Measurements from ENCODE around the gene RAB11B.
A peak's percentile ranks its signal among the peaks of the same experiment; 100 is the strongest.
"Not testable (repeated sequence)": the region's sequence is repeated elsewhere in the genome, so short reads cannot be mapped to it uniquely, and the experiment has no call there.

Gene RAB11B

DNA sequence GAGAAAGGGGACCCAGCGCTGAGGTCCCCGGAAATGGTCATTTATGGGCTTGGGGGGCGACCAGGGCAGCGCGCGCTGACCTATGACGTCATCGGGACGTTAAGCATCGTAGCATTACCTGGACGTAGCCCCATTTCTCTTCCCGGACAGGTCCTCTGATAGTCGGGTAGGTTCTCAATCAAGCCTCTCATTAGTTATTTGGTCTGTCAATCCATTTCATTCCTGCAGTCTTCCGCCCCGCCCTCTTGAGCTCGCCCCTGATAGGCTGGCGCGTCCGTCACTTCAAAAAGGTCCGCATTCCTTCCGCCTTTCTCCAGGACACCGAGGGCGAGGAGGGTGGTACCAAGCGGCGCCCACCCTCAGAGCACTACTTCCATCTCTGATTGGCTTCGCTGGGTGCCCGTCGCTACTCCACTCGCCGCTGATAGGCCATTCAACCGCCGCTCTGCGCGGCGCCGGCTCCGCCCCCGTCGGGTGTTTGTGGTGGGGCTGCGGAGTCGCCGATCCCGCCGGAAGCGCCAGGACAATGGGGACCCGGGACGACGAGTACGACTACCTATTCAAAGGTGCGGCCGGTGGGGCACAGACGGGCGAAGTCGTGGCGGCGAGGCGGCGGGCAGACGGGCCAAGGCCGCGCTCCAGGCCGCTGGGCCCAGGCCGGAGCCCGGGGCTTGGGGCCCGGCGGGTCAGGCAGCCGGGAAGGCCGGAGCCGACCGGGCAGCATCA is at the start of gene RAB11B:
TSS of gene RAB11B (plus strand) at position 470 of the 726 bp plus-strand sequence. CDS start at position 527, 57 bp downstream.
- peak within 1 kb of the TSS; percentile 56 for H3K4me3 ChIP-seq (replicated peaks; ENCODE audit: low read depth, low read length)
- TF ChIP-seq, protein P1, sequence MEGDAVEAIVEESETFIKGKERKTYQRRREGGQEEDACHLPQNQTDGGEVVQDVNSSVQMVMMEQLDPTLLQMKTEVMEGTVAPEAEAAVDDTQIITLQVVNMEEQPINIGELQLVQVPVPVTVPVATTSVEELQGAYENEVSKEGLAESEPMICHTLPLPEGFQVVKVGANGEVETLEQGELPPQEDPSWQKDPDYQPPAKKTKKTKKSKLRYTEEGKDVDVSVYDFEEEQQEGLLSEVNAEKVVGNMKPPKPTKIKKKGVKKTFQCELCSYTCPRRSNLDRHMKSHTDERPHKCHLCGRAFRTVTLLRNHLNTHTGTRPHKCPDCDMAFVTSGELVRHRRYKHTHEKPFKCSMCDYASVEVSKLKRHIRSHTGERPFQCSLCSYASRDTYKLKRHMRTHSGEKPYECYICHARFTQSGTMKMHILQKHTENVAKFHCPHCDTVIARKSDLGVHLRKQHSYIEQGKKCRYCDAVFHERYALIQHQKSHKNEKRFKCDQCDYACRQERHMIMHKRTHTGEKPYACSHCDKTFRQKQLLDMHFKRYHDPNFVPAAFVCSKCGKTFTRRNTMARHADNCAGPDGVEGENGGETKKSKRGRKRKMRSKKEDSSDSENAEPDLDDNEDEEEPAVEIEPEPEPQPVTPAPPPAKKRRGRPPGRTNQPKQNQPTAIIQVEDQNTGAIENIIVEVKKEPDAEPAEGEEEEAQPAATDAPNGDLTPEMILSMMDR (IDR thresholded peaks at IDR 0.05; ENCODE audit: low read depth, low read length, missing control alignments): no peak
- DNase-seq (ENCODE audit: extremely low read depth, low read depth): peak; percentile 99

- H3K4me3 ChIP-seq (replicated peaks; ENCODE audit: low read depth, low read length); DNase-seq (ENCODE audit: extremely low read depth, low read depth): not testable (repeated sequence)
These were observed 48.7 kb upstream of the RAB11B start for GRCh38 chr19:8341504-8341903.

DNA sequence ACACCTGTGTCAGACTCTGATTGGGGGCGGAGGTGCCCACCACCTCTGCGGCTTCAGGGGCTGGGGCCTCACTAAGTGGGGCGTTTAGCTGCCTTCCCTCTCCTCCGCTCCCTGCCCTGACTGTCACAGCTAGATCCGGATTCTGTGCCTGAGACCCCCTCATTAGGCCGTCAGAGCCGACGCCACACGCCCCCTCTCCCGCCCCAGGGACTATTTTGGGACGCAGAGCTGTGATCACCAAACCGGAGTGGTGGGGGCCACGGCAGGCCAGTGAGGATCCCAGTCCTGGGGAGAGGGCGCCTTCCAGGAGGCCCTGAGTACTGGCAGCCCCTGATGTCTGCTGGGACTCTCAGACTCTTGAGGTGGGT is 47.9 kb upstream of the RAB11B start:
- DNase-seq (ENCODE audit: extremely low read depth, low read depth): no peak
- TF ChIP-seq, protein P1 (IDR thresholded peaks at IDR 0.05; ENCODE audit: low read depth, low read length, missing control alignments): no peak
- no peak overlapping the region for H3K4me3 ChIP-seq (replicated peaks; ENCODE audit: low read depth, low read length)

- TF ChIP-seq, protein P1 (IDR thresholded peaks at IDR 0.05; ENCODE audit: low read depth, low read length, missing control alignments): no peak
- peak; percentile 67 for DNase-seq (ENCODE audit: extremely low read depth, low read depth)
- H3K4me3 ChIP-seq (replicated peaks; ENCODE audit: low read depth, low read length): no peak within 1 kb of the TSS
These were observed 47.3 kb upstream of the RAB11B start, which contains the start of gene KANK3 for GRCh38 chr19:8342684-8343482. TSS of gene KANK3 (minus strand) at chr19:8343262. CDS start at chr19:8337828, 5,434 bp downstream.

GRCh38 chr19:8343483-8343844 is 46.7 kb upstream of the RAB11B start:
- TF ChIP-seq, protein P1 (IDR thresholded peaks at IDR 0.05; ENCODE audit: low read depth, low read length, missing control alignments): no peak
- no peak overlapping the region for H3K4me3 ChIP-seq (replicated peaks; ENCODE audit: low read depth, low read length)

DNA sequence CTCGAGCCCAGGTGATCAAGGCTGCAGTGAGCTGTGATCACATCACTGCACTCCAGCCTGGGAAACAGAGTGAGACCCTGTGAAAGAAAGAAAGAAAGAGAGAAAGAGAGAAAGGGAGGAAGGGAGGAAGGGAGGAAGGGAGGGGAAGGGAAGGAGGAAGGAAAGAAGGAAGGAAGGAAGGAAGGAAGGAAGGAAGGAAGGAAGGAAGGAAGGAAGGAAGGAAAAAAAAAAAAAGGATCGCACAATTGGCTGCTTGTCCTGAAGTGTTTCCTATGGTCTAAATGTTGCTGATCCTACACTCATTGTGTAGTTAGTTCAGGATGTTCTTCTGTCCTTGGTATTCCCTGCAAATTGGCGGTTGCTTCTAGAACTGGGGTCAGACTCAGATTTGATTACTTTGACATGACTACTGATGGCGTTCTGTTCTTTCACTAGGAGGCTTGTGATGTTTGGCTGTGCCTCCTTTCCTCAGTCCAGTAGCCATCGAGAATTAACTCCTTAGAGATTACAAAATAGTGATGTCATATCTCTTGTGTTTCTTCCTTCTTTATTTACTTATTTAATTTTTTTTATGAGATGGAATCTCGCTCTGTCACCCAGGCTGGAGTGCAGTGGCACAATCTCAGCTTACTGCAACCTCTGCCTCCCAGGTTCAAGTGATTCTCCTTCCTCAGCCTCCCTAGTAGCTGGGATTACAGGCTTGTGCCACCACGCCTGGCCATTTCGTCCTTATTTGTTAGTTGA is 40.4 kb upstream of the RAB11B start:
- DNase-seq (ENCODE audit: extremely low read depth, low read depth); H3K4me3 ChIP-seq (replicated peaks; ENCODE audit: low read depth, low read length): not testable (repeated sequence)

More at GRCh38 chr19:8343483-8343844, 46.7 kb upstream of the RAB11B start:
- DNase-seq (ENCODE audit: extremely low read depth, low read depth): no peak

DNA sequence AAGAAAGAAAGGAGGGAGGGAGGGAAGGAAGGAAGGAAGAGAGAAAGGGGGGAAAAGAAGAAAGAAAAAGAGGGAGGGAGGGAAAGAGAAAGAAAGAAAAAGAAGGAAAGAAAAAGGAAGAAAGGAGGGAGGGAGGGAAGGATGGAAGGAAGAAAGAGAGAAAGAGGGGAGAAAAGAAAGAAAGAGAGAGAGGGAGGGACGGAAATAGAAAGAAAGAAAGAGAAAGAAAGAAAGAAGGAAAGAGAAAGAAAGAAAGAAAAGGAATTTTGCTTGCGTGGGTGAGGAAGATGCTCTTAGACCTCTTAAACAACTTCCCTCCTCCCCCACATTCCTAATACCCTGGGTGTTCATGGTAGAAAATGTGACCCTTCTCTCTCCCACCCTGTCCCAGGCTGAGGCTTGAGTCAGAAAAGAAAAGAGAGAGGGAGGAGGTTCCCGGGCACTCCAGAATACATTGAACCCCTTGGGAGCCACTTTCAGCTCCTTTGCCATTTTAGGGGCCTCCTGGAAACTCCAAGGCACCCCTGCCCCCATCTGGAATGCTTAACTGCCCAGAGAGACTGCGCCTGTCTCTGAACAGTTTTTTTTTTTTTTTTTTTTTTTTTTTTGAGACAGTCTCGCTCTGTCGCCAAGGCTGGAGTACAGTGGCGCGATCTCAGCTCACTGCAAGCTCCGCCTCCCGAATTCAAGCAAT is 37.9 kb upstream of the RAB11B start:
- TF ChIP-seq, protein P1 (IDR thresholded peaks at IDR 0.05; ENCODE audit: low read depth, low read length, missing control alignments): no peak
- H3K4me3 ChIP-seq (replicated peaks; ENCODE audit: low read depth, low read length): no peak overlapping the region
- DNase-seq (ENCODE audit: extremely low read depth, low read depth): no peak

GRCh38 chr19:8352845-8353244 is 37.3 kb upstream of the RAB11B start:
- not testable (repeated sequence) for H3K4me3 ChIP-seq (replicated peaks; ENCODE audit: low read depth, low read length); DNase-seq (ENCODE audit: extremely low read depth, low read depth)

Data from HFF-Myc (cell line).